ENCODE data around the gene RHBDF1.
A peak's percentile ranks its signal among the peaks of the same experiment; 100 is the strongest.

Gene RHBDF1

GRCh38 chr16:104355-104754 is 31.9 kb upstream of the RHBDF1 start:
- no peak overlapping the region for H3K27ac ChIP-seq (ENCODE audit: low read depth, low read length)
- no CpG with 5 or more reads among the region's 5 CpGs for WGBS (ENCODE audit: extremely low coverage, insufficient coverage, insufficient read length)

GRCh38 chr16:102060-102855 is 29.8 kb upstream of the RHBDF1 start:
- Histone ChIP-seq H3K27ac (ENCODE audit: low read depth, low read length) (no peak overlapping the region), H3K4me3 (ENCODE audit: low read depth, low read length) (no peak overlapping the region), H3K79me2 (ENCODE audit: control insufficient read depth, insufficient read depth, low read length, poor library complexity) (no peaks in the 10 kb centered on the region), H3K36me3 (ENCODE audit: control insufficient read depth in 1 of 2, insufficient read depth in 2 of 2, low read length in 2 of 2) (peaks cover 10 to 35% of the 10 kb centered on the region in 2 experiments), H3K79me1 (ENCODE audit: low read length) (no peaks in the 10 kb centered on the region), H4K91ac (ENCODE audit: low read depth, low read length) (no peak overlapping the region), H3K23ac (ENCODE audit: low read length) (no peak overlapping the region), H4K8ac (ENCODE audit: low read depth, low read length) (no peak overlapping the region), H3K27me3 (ENCODE audit: insufficient read depth, low read length) (no peaks in the 10 kb centered on the region), H2AFZ (ENCODE audit: insufficient read depth, low read length, poor library complexity) (no peak overlapping the region), H3K4ac (ENCODE audit: low read depth, low read length) (no peak overlapping the region), H3K4me2 (ENCODE audit: low read length) (no peak overlapping the region), H2BK120ac (ENCODE audit: insufficient read depth, low read length, poor library complexity) (no peak overlapping the region), H4K12ac (ENCODE audit: low read depth, low read length) (no peak overlapping the region), H2BK5ac (ENCODE audit: low read depth, low read length, poor library complexity) (no peak overlapping the region), H2AK5ac (ENCODE audit: low read length) (no peak overlapping the region), H3K4me1 (ENCODE audit: control insufficient read depth in 1 of 2, insufficient read depth in 2 of 2, low read length in 2 of 2) (peaks cover 0 to 3% of the 10 kb centered on the region in 2 experiments), H2BK12ac (ENCODE audit: low read length) (no peak overlapping the region), H3K9ac (ENCODE audit: low read length) (no peak overlapping the region), H3K18ac (ENCODE audit: low read length) (no peak overlapping the region), H3K14ac (ENCODE audit: low read length) (no peak overlapping the region), H3K9me3 (ENCODE audit: insufficient read depth, low read depth, low read length) (peaks cover 2% of the 10 kb centered on the region)
- no peak for DNase-seq
- no CpG with 5 or more reads among the region's 19 CpGs for WGBS (ENCODE audit: extremely low coverage, insufficient coverage, insufficient read length)

More at GRCh38 chr16:104355-104754, 31.9 kb upstream of the RHBDF1 start:
- no peak overlapping the region for H2BK12ac ChIP-seq (ENCODE audit: low read length)
- H3K18ac ChIP-seq (ENCODE audit: low read length) = no peak overlapping the region
- H3K4me3 ChIP-seq (ENCODE audit: low read depth, low read length) = no peak overlapping the region
- no peak overlapping the region for H2AFZ ChIP-seq (ENCODE audit: insufficient read depth, low read length, poor library complexity)
- no peak overlapping the region for H2BK120ac ChIP-seq (ENCODE audit: insufficient read depth, low read length, poor library complexity)
- H3K4me1 ChIP-seq (ENCODE audit: control insufficient read depth in 1 of 2, insufficient read depth in 2 of 2, low read length in 2 of 2) = no peaks in the 10 kb centered on the region
- no peaks in the 10 kb centered on the region for H3K79me2 ChIP-seq (ENCODE audit: control insufficient read depth, insufficient read depth, low read length, poor library complexity)
- H2AK5ac ChIP-seq (ENCODE audit: low read length) = no peak overlapping the region
- H4K8ac ChIP-seq (ENCODE audit: low read depth, low read length) = no peak overlapping the region
- no peak overlapping the region for H3K4ac ChIP-seq (ENCODE audit: low read depth, low read length)
- peak overlapping the region; percentile 33 for H3K9ac ChIP-seq (ENCODE audit: low read length)
- H4K91ac ChIP-seq (ENCODE audit: low read depth, low read length) = no peak overlapping the region
- H3K14ac ChIP-seq (ENCODE audit: low read length) = no peak overlapping the region
- peaks cover 8 to 30% of the 10 kb centered on the region in 2 experiments for H3K36me3 ChIP-seq (ENCODE audit: control insufficient read depth in 1 of 2, insufficient read depth in 2 of 2, low read length in 2 of 2)
- H3K4me2 ChIP-seq (ENCODE audit: low read length) = no peak overlapping the region
- no peak overlapping the region for H3K23ac ChIP-seq (ENCODE audit: low read length)
- no peaks in the 10 kb centered on the region for H3K27me3 ChIP-seq (ENCODE audit: insufficient read depth, low read length)
- no peak overlapping the region for H4K12ac ChIP-seq (ENCODE audit: low read depth, low read length)
- DNase-seq = no peak
- H2BK5ac ChIP-seq (ENCODE audit: low read depth, low read length, poor library complexity) = no peak overlapping the region
- no peaks in the 10 kb centered on the region for H3K79me1 ChIP-seq (ENCODE audit: low read length)
- peaks cover 3% of the 10 kb centered on the region for H3K9me3 ChIP-seq (ENCODE audit: insufficient read depth, low read depth, low read length)

- no CpG with 5 or more reads among the region's 6 CpGs for whole genome bisulfite sequencing (ENCODE audit: extremely low coverage, insufficient coverage, insufficient read length)
- H4K8ac ChIP-seq (ENCODE audit: low read depth, low read length) = no peak overlapping the region
- no peaks in the 10 kb centered on the region for H3K27me3 ChIP-seq (ENCODE audit: insufficient read depth, low read length)
- no peak overlapping the region for H3K4ac ChIP-seq (ENCODE audit: low read depth, low read length)
- no peak overlapping the region for H3K27ac ChIP-seq (ENCODE audit: low read depth, low read length)
- no peak overlapping the region for H2BK5ac ChIP-seq (ENCODE audit: low read depth, low read length, poor library complexity)
- H3K36me3 ChIP-seq (ENCODE audit: control insufficient read depth in 1 of 2, insufficient read depth in 2 of 2, low read length in 2 of 2) = peaks cover 10 to 32% of the 10 kb centered on the region in 2 experiments
- DNase-seq = no peak
- H3K4me3 ChIP-seq (ENCODE audit: low read depth, low read length) = no peak overlapping the region
- H2BK120ac ChIP-seq (ENCODE audit: insufficient read depth, low read length, poor library complexity) = no peak overlapping the region
- no peak overlapping the region for H3K14ac ChIP-seq (ENCODE audit: low read length)
- H2BK12ac ChIP-seq (ENCODE audit: low read length) = no peak overlapping the region
- no peak overlapping the region for H4K91ac ChIP-seq (ENCODE audit: low read depth, low read length)
- H3K4me1 ChIP-seq (ENCODE audit: control insufficient read depth in 1 of 2, insufficient read depth in 2 of 2, low read length in 2 of 2) = peaks cover 0 to 3% of the 10 kb centered on the region in 2 experiments
- no peak overlapping the region for H3K9ac ChIP-seq (ENCODE audit: low read length)
- no peak overlapping the region for H4K12ac ChIP-seq (ENCODE audit: low read depth, low read length)
- H3K9me3 ChIP-seq (ENCODE audit: insufficient read depth, low read depth, low read length) = peaks cover 2% of the 10 kb centered on the region
- no peak overlapping the region for H3K23ac ChIP-seq (ENCODE audit: low read length)
- H3K79me2 ChIP-seq (ENCODE audit: control insufficient read depth, insufficient read depth, low read length, poor library complexity) = no peaks in the 10 kb centered on the region
- H2AFZ ChIP-seq (ENCODE audit: insufficient read depth, low read length, poor library complexity) = no peak overlapping the region
- H3K18ac ChIP-seq (ENCODE audit: low read length) = no peak overlapping the region
- H3K4me2 ChIP-seq (ENCODE audit: low read length) = no peak overlapping the region
- H3K79me1 ChIP-seq (ENCODE audit: low read length) = no peaks in the 10 kb centered on the region
- H2AK5ac ChIP-seq (ENCODE audit: low read length) = no peak overlapping the region
These were observed 29.2 kb upstream of the RHBDF1 start for GRCh38 chr16:101586-101985.

GRCh38 chr16:100989-101388 is 28.6 kb upstream of the RHBDF1 start:
- peaks cover 10 to 35% of the 10 kb centered on the region in 2 experiments for H3K36me3 ChIP-seq (ENCODE audit: control insufficient read depth in 1 of 2, insufficient read depth in 2 of 2, low read length in 2 of 2)
- no peak for DNase-seq
- H3K4me1 ChIP-seq (ENCODE audit: control insufficient read depth in 1 of 2, insufficient read depth in 2 of 2, low read length in 2 of 2) = peaks cover 0 to 3% of the 10 kb centered on the region in 2 experiments
- H3K27ac ChIP-seq (ENCODE audit: low read depth, low read length) = no peak overlapping the region
- no peak overlapping the region for H2BK120ac ChIP-seq (ENCODE audit: insufficient read depth, low read length, poor library complexity)
- H3K18ac ChIP-seq (ENCODE audit: low read length) = no peak overlapping the region
- H3K27me3 ChIP-seq (ENCODE audit: insufficient read depth, low read length) = no peaks in the 10 kb centered on the region
- no peak overlapping the region for H2AFZ ChIP-seq (ENCODE audit: insufficient read depth, low read length, poor library complexity)
- WGBS (ENCODE audit: extremely low coverage, insufficient coverage, insufficient read length) = no CpG with 5 or more reads among the region's 5 CpGs
- no peak overlapping the region for H3K4me2 ChIP-seq (ENCODE audit: low read length)
- H3K23ac ChIP-seq (ENCODE audit: low read length) = no peak overlapping the region
- H3K4me3 ChIP-seq (ENCODE audit: low read depth, low read length) = no peak overlapping the region
- H3K9ac ChIP-seq (ENCODE audit: low read length) = no peak overlapping the region
- no peaks in the 10 kb centered on the region for H3K79me2 ChIP-seq (ENCODE audit: control insufficient read depth, insufficient read depth, low read length, poor library complexity)
- no peak overlapping the region for H2AK5ac ChIP-seq (ENCODE audit: low read length)
- H2BK12ac ChIP-seq (ENCODE audit: low read length) = no peak overlapping the region
- no peak overlapping the region for H4K91ac ChIP-seq (ENCODE audit: low read depth, low read length)
- no peak overlapping the region for H3K14ac ChIP-seq (ENCODE audit: low read length)
- H4K12ac ChIP-seq (ENCODE audit: low read depth, low read length) = no peak overlapping the region
- peaks cover 2% of the 10 kb centered on the region for H3K9me3 ChIP-seq (ENCODE audit: insufficient read depth, low read depth, low read length)
- H2BK5ac ChIP-seq (ENCODE audit: low read depth, low read length, poor library complexity) = no peak overlapping the region
- H3K79me1 ChIP-seq (ENCODE audit: low read length) = no peaks in the 10 kb centered on the region
- no peak overlapping the region for H3K4ac ChIP-seq (ENCODE audit: low read depth, low read length)
- H4K8ac ChIP-seq (ENCODE audit: low read depth, low read length) = no peak overlapping the region

Measured in trophoblast cell (in vitro differentiated cells and primary cell).